IMR-90 (cell line): ENCODE data around the gene GNE. TPM values are rescaled to one million over a fixed set of nuclear protein-coding genes. Genes with fewer than 3 reads are reported as not detected.
"Not testable (repeated sequence)": the region's sequence is repeated elsewhere in the genome, so short reads cannot be mapped to it uniquely, and the experiment has no call there.

ENCODE experiments used
- ATAC-seq: fragments of 200-7000 bp; cut with Tn5 transposase; 2 replicates; pipeline ENCODE4 v1.9.1; 2020; ENCODE audit warnings: low read depth, mild to moderate bottlenecking, moderate library complexity
- BruUV-seq: library from RNA; stranded (reverse); fragments of 400-500 nt; replicated peaks from 2 replicates; lab custom pipeline; 2021; lab: Mats Ljungman, UMichigan
- CTCF ChIA-PET: fragments of 300-600 bp; formaldehyde crosslinking; extraction: SDS; loops from one replicate; lab custom pipeline; 2021; ENCODE audit warnings: antibody characterized with exemption; lab: Yijun Ruan, JAX
- POLR2A ChIA-PET: fragments of 300-600 bp; sonication (Branson Sonifier 250); formaldehyde crosslinking; loops from one replicate; lab custom pipeline; 2022; ENCODE audit warnings: antibody characterized with exemption; ENCODE audit not compliant: unreplicated experiment; lab: Charles Lee
- DNase-seq: peaks from one replicate; pipeline ENCODE4 v3.0.0; 2013
- H2AFZ ChIP-seq: replicated peaks from 2 replicates; pipeline ENCODE3; 2013; ENCODE audit warnings: low read length, mild to moderate bottlenecking; ENCODE audit not compliant: poor library complexity
- H2AK5ac ChIP-seq: 2 replicates; pipeline ENCODE4 v1.6.1; 2013; ENCODE audit warnings: low read depth, low read length, inconsistent platforms
- H2AK9ac ChIP-seq: replicated peaks from 2 replicates; pipeline ENCODE3; 2013; ENCODE audit warnings: mild to moderate bottlenecking, low read depth, low read length, moderate library complexity; ENCODE audit not compliant: poor library complexity
- H2BK120ac ChIP-seq: 2 replicates; pipeline ENCODE4 v1.6.1; 2013; ENCODE audit warnings: low read depth, low read length, inconsistent platforms
- H2BK15ac ChIP-seq: 3 replicates; pipeline ENCODE4 v1.6.1; 2013; ENCODE audit warnings: low read depth, low read length, inconsistent platforms
- H2BK20ac ChIP-seq: 2 replicates; pipeline ENCODE4 v1.6.1; 2013; ENCODE audit warnings: low read depth, mild to moderate bottlenecking, inconsistent platforms, low read length, moderate library complexity
- H2BK5ac ChIP-seq: 2 replicates; pipeline ENCODE4 v1.6.1; 2013; ENCODE audit warnings: mild to moderate bottlenecking, low read depth, low read length, inconsistent platforms; ENCODE audit not compliant: poor library complexity, severe bottlenecking
- H3K14ac ChIP-seq: replicated peaks from 2 replicates; pipeline ENCODE4 v1.6.1; 2013; ENCODE audit warnings: low read depth, low read length, inconsistent platforms
- H3K18ac ChIP-seq: 2 replicates; pipeline ENCODE4 v1.6.1; 2013; ENCODE audit warnings: low read depth, low read length, control low read depth
- H3K23ac ChIP-seq: 2 replicates; pipeline ENCODE4 v1.6.1; 2013; ENCODE audit warnings: low read depth, low read length, inconsistent platforms
- H3K27ac ChIP-seq: 2 replicates; pipeline ENCODE4 v1.5.1; 2013; ENCODE audit warnings: mild to moderate bottlenecking, control low read depth, low read length; ENCODE audit not compliant: insufficient read depth
- H3K27me3 ChIP-seq: 2 replicates; pipeline ENCODE4 v1.6.1; 2013; ENCODE audit warnings: low read length; ENCODE audit not compliant: control insufficient read depth, insufficient read depth
- H3K36me3 ChIP-seq: 2 replicates; pipeline ENCODE4 v1.6.1; 2013; ENCODE audit warnings: low read length, mixed read lengths; ENCODE audit not compliant: control insufficient read depth, insufficient read depth
- H3K4ac ChIP-seq: 2 replicates; pipeline ENCODE4 v1.6.1; 2013; ENCODE audit warnings: low read depth, low read length, inconsistent platforms
- H3K4me1 ChIP-seq: 2 replicates; pipeline ENCODE4 v1.6.1; 2013; ENCODE audit warnings: low read length, mixed read lengths; ENCODE audit not compliant: control insufficient read depth, insufficient read depth
- H3K4me2 ChIP-seq: 2 replicates; pipeline ENCODE4 v1.6.1; 2013; ENCODE audit warnings: low read depth, mild to moderate bottlenecking, control low read depth, low read length, moderate library complexity
- H3K4me3 ChIP-seq: 2 replicates; pipeline ENCODE4 v1.5.1; 2013; ENCODE audit warnings: low read depth, mild to moderate bottlenecking, control low read depth, low read length, moderate library complexity; ENCODE audit not compliant: insufficient read depth
- H3K56ac ChIP-seq: 2 replicates; pipeline ENCODE4 v1.6.1; 2013; ENCODE audit warnings: low read length, inconsistent platforms; ENCODE audit not compliant: insufficient read depth; ENCODE audit errors: extremely low read depth
- H3K79me1 ChIP-seq, 2 experiments: 2 replicates each; pipeline ENCODE4 v1.6.1; 2013; ENCODE audit warnings: low read length in 2 of 2, inconsistent platforms in 1 of 2, low read depth in 1 of 2
- H3K9ac ChIP-seq: 2 replicates; pipeline ENCODE4 v1.6.1; 2013; ENCODE audit warnings: low read depth, low read length, control low read depth
- H3K9me1 ChIP-seq: 2 replicates; pipeline ENCODE4 v1.6.1; 2013; ENCODE audit warnings: low read length, inconsistent platforms; ENCODE audit not compliant: insufficient read depth
- H3K9me3 ChIP-seq: 2 replicates; pipeline ENCODE4 v1.6.1; 2013; ENCODE audit warnings: low read length; ENCODE audit not compliant: control insufficient read depth, insufficient read depth
- H4K20me1 ChIP-seq: 2 replicates; pipeline ENCODE4 v1.6.1; 2013; ENCODE audit warnings: low read length, inconsistent platforms; ENCODE audit not compliant: insufficient read depth
- H4K5ac ChIP-seq: 2 replicates; pipeline ENCODE4 v1.6.1; 2013; ENCODE audit warnings: mild to moderate bottlenecking, low read depth, low read length, control low read depth
- H4K8ac ChIP-seq, 2 experiments: 2 replicates each; pipeline ENCODE4 v1.6.1; 2013; ENCODE audit warnings: low read depth in 2 of 2, low read length in 2 of 2, control low read depth in 1 of 2, inconsistent platforms in 1 of 2
- H4K91ac ChIP-seq: 2 replicates; pipeline ENCODE4 v1.6.1; 2013; ENCODE audit warnings: low read depth, low read length, inconsistent platforms; ENCODE audit not compliant: insufficient read depth
- CEBPB ChIP-seq: IDR thresholded peaks from 2 replicates; pipeline ENCODE4 v1.6.1; 2012; ENCODE audit warnings: low read depth, low read length, improper control_type of control experiment
- CHD1 ChIP-seq: IDR thresholded peaks from 2 replicates; pipeline ENCODE4 v1.6.1; 2012; ENCODE audit warnings: low read depth, low read length, improper control_type of control experiment
- FOS ChIP-seq: fragments of 150-350 bp; IDR thresholded peaks from 2 replicates; pipeline ENCODE4 v1.6.1; 2016; ENCODE audit warnings: low read depth, low read length
- MAFK ChIP-seq: IDR thresholded peaks from 2 replicates; pipeline ENCODE4 v1.6.1; 2012; ENCODE audit warnings: low read depth, low read length, improper control_type of control experiment
- MAZ ChIP-seq: IDR thresholded peaks from 2 replicates; pipeline ENCODE4 v1.6.1; 2012; ENCODE audit warnings: low read depth, mild to moderate bottlenecking, low read length, improper control_type of control experiment, moderate library complexity, borderline replicate concordance
- POLR2A ChIP-seq: IDR thresholded peaks from 2 replicates; pipeline ENCODE4 v1.6.1; 2012; ENCODE audit warnings: mild to moderate bottlenecking, low read depth, low read length
- WGBS, 2 experiments: methylation state at CpG; one replicate each; pipeline versions ENCODE4 v1.1.5 to v1.1.7; 2013; ENCODE audit warnings: missing lambda C conversion rate in 2 of 2; ENCODE audit not compliant: insufficient read length in 1 of 2; ENCODE audit errors: extremely low coverage in 2 of 2; 5-methylcytosine and 5-hydroxymethylcytosine counted together
- dilution Hi-C: fragments of 300-500 bp; cut with HindIII; formaldehyde crosslinking; loops from one replicate; pipeline ENCODE4 v1.14.3; 2018; ENCODE audit warnings: low sequenced_read_pairs; ENCODE audit not compliant: unreplicated experiment
- in situ Hi-C: fragments of 300-500 bp; cut with MboI; formaldehyde crosslinking; loops from 3 replicates; pipeline ENCODE4 v1.14.3; 2019; ENCODE audit warnings: low sequenced_read_pairs, inconsistent platforms, mixed read lengths
- intact Hi-C: fragments of 100-400 bp; cut with micrococcal nuclease; formaldehyde crosslinking; loops from 2 replicates; pipeline ENCODE4 v1.10.0; 2022
- polyA plus RNA-seq, 3 experiments: library from polyadenylated mRNA; depleted of rRNA; stranded (reverse); fragments of >200 nt; gene quantifications; 2 replicates each; pipeline ENCODE4 v1.2.3, GENCODE V29; 2012; ENCODE audit warnings: low replicate concordance in 1 of 3
- total RNA-seq: library from RNA; depleted of rRNA; stranded (reverse); fragments of >200 nt; gene quantifications from 2 replicates; pipeline ENCODE4 v1.2.3, GENCODE V29; 2012
- TF ChIP-seq, protein P1 (sequence below): conservative IDR thresholded peaks from 2 replicates; pipeline ENCODE4 v1.5.1; 2012; ENCODE audit warnings: mild to moderate bottlenecking, low read depth, low read length, improper control_type of control experiment

The GNE gene
- total and polyA plus RNA-seq, 2 of the 4 experiments (the other 2 are of a cell fraction): 11.7 to 34.1 TPM

DNA sequence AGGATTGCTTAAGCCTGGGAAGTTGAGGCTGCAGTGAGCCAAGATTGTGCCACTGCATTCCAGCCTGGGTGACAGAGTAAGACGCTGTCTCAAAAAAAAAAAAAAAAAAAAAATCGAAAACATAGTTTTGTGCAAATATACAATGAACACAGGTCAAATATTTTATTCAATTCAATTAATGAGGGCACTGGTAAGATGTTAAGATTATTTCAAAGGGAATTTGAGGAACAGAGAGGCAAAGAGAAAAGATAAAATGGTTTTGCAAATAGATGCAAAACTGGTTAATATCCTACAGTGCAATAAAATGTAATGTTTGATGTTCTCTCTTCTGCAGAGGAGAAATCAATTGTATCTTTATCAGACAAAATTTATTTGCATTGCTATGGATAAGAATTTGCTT is 39.5 kb upstream of the GNE start:
- H3K14ac ChIP-seq: no peak overlapping the region
- no CpG with 5 or more reads among the region's 2 CpGs for WGBS, 2 experiments
- in situ Hi-C loops (no loop called here), intact Hi-C loops (no loop called here), dilution Hi-C loops (no loop called here)
- H4K8ac ChIP-seq: no peak overlapping the region
- POLR2A ChIA-PET: no interaction called here
- no peaks in the 10 kb centered on the region for H4K20me1 ChIP-seq
- no peak overlapping the region for H3K23ac ChIP-seq
- CTCF ChIA-PET: interaction anchor here (0.6 kb wide), 1 partner anchor 13 kb away, joined by 4 read pairs; no protein-coding TSS in a partner anchor
- no peak overlapping the region for H4K91ac ChIP-seq
- H2BK120ac ChIP-seq: no peak overlapping the region
- ATAC-seq (no peak), DNase-seq (no peak)
- no peak overlapping the region for H2BK20ac ChIP-seq
- H3K18ac ChIP-seq: no peak overlapping the region
- peaks cover 3% of the 10 kb centered on the region for H3K9me1 ChIP-seq
- H3K79me1 ChIP-seq: no peaks in the 10 kb centered on the region
- TF ChIP-seq, protein P1, sequence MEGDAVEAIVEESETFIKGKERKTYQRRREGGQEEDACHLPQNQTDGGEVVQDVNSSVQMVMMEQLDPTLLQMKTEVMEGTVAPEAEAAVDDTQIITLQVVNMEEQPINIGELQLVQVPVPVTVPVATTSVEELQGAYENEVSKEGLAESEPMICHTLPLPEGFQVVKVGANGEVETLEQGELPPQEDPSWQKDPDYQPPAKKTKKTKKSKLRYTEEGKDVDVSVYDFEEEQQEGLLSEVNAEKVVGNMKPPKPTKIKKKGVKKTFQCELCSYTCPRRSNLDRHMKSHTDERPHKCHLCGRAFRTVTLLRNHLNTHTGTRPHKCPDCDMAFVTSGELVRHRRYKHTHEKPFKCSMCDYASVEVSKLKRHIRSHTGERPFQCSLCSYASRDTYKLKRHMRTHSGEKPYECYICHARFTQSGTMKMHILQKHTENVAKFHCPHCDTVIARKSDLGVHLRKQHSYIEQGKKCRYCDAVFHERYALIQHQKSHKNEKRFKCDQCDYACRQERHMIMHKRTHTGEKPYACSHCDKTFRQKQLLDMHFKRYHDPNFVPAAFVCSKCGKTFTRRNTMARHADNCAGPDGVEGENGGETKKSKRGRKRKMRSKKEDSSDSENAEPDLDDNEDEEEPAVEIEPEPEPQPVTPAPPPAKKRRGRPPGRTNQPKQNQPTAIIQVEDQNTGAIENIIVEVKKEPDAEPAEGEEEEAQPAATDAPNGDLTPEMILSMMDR: no peak
- TF ChIP-seq CEBPB: no peak
- TF ChIP-seq CHD1: no peak
- TF ChIP-seq MAZ: no peak
- no peak for TF ChIP-seq FOS
- TF ChIP-seq POLR2A: no peak
- no peak for TF ChIP-seq MAFK
- no peak overlapping the region for H2AFZ ChIP-seq
- H3K9me3 ChIP-seq: no peaks in the 10 kb centered on the region
- H3K27me3 ChIP-seq: no peaks in the 10 kb centered on the region
- peaks cover 4% of the 10 kb centered on the region; the same call in 1 of the 2 replicates for H3K4me1 ChIP-seq
- no peaks in the 10 kb centered on the region for H3K36me3 ChIP-seq
- BruUV-seq: no TSS peak
- no peak overlapping the region for H3K27ac ChIP-seq
- no peak overlapping the region for H3K4me2 ChIP-seq
- H2BK5ac ChIP-seq: no peak overlapping the region
- H2AK9ac ChIP-seq: no peak overlapping the region
- H3K9ac ChIP-seq: no peak overlapping the region
- H3K4ac ChIP-seq: no peak overlapping the region
- no peak overlapping the region for H3K56ac ChIP-seq
- no peak overlapping the region for H3K4me3 ChIP-seq
- H2AK5ac ChIP-seq: no peak overlapping the region
- H4K5ac ChIP-seq: no peak overlapping the region
- no peak overlapping the region for H2BK15ac ChIP-seq

GRCh38 chr9:36294996-36295395 is 36.7 kb upstream of the GNE start:
- H3K9me3 ChIP-seq, H2BK5ac ChIP-seq, H3K4me3 ChIP-seq, H4K8ac ChIP-seq, H3K9me1 ChIP-seq, H3K36me3 ChIP-seq, BruUV-seq, dilution Hi-C loops, H3K4me2 ChIP-seq, H2AFZ ChIP-seq, H2AK5ac ChIP-seq, H3K27me3 ChIP-seq, H4K20me1 ChIP-seq, H2BK120ac ChIP-seq, CTCF ChIA-PET, H3K14ac ChIP-seq, H3K18ac ChIP-seq, H3K4ac ChIP-seq, intact Hi-C loops, H3K27ac ChIP-seq, H3K9ac ChIP-seq, H2BK20ac ChIP-seq, H3K4me1 ChIP-seq, ATAC-seq, in situ Hi-C loops, POLR2A ChIA-PET, H2AK9ac ChIP-seq, H3K23ac ChIP-seq, H2BK15ac ChIP-seq, H3K56ac ChIP-seq, H4K5ac ChIP-seq, H3K79me1 ChIP-seq, H4K91ac ChIP-seq, DNase-seq: not testable (repeated sequence)
- WGBS, 2 experiments: no CpG with 5 or more reads among the region's 3 CpGs
